Fibroblast of pulmonary artery (primary cell): Measurements from ENCODE around the gene ARHGAP42.

ENCODE experiments used
- DNase-seq: peaks from one replicate; pipeline ENCODE4 v3.0.0-alpha.2; 2010; ENCODE audit warnings: low read depth
- H3K4me3 ChIP-seq: replicated peaks from 2 replicates; pipeline ENCODE4 v1.5.1; 2011; ENCODE audit warnings: low read depth, mild to moderate bottlenecking, control low read depth, low read length, moderate library complexity
- CTCF ChIP-seq: IDR thresholded peaks from 2 replicates; pipeline ENCODE4 v1.5.1; 2011; ENCODE audit warnings: mild to moderate bottlenecking, control low read depth, low read length, inconsistent platforms; ENCODE audit errors: missing control alignments

Gene ARHGAP42

GRCh38 chr11:100687054-100687629, at the start of gene ARHGAP42:
Gene ARHGAP42 (plus strand): TSS chr11:100687288. CDS start chr11:100687679, 391 bp downstream.
- TF ChIP-seq CTCF: no peak
- peak within 1 kb of the TSS; percentile 77 for H3K4me3 ChIP-seq
- DNase-seq: peak; percentile 68

- H3K4me3 ChIP-seq: no peak overlapping the region
- TF ChIP-seq CTCF: no peak
- DNase-seq: no peak
Observed at GRCh38 chr11:100637706-100638105, 49.4 kb upstream of the ARHGAP42 start.

GRCh38 chr11:100638648-100639047, 48.4 kb upstream of the ARHGAP42 start:
- DNase-seq: peak; percentile 6
- H3K4me3 ChIP-seq: no peak overlapping the region
- TF ChIP-seq CTCF: no peak

- DNase-seq: peak; percentile 26
- TF ChIP-seq CTCF: no peak
- H3K4me3 ChIP-seq: no peak overlapping the region
Observed at GRCh38 chr11:100639140-100639539, 47.9 kb upstream of the ARHGAP42 start.

GRCh38 chr11:100640071-100640470, 47.0 kb upstream of the ARHGAP42 start:
- TF ChIP-seq CTCF: no peak
- no peak overlapping the region for H3K4me3 ChIP-seq
- no peak for DNase-seq

GRCh38 chr11:100640646-100641045, 46.4 kb upstream of the ARHGAP42 start:
- H3K4me3 ChIP-seq: no peak overlapping the region
- no peak for DNase-seq
- TF ChIP-seq CTCF: no peak

GRCh38 chr11:100641456-100641855, 45.6 kb upstream of the ARHGAP42 start:
- DNase-seq: no peak
- no peak overlapping the region for H3K4me3 ChIP-seq
- TF ChIP-seq CTCF: no peak
